Subcutaneous adipose tissue (tissue), 4 donors: ENCODE data around the gene DIPK1B. TPM values are rescaled to one million over a fixed set of nuclear protein-coding genes. Genes with fewer than 3 reads are reported as not detected.

Experiments
- CTCF ChIP-seq: fragments of 450-650 bp; IDR thresholded peaks from one replicate; pipeline ENCODE4 v1.5.1; 2016; ENCODE audit warnings: low read depth, mild to moderate bottlenecking, control low read depth, antibody characterized with exemption, moderate library complexity
- total RNA-seq, 4 donors: library from RNA; depleted of rRNA; stranded (reverse); fragments of >200 nt; gene quantifications; one replicate each; pipeline ENCODE4 v1.1.0, GENCODE V29; 2016

The DIPK1B gene
- total RNA-seq, 4 donors from 2014 or later: 1.9 to 7.9 (median 5.6) TPM

GRCh38 chr9:136685790-136686533 is 26.4 kb upstream of the DIPK1B start:
- no peak for TF ChIP-seq CTCF

GRCh38 chr9:136686534-136686793 is 25.9 kb upstream of the DIPK1B start:
- TF ChIP-seq CTCF: no peak

- TF ChIP-seq CTCF: no peak
These were observed 25.3 kb upstream of the DIPK1B start, which contains the start of gene AGPAT2 for GRCh38 chr9:136686794-136687711. AGPAT2 (minus strand) TSS chr9:136687457; CDS start chr9:136687357, 100 bp downstream.

GRCh38 chr9:136687721-136688223 is 24.6 kb upstream of the DIPK1B start:
- no peak for TF ChIP-seq CTCF

- no peak for TF ChIP-seq CTCF
These were observed 23.9 kb upstream of the DIPK1B start for GRCh38 chr9:136688274-136689107.

- no peak for TF ChIP-seq CTCF
These were observed 23.3 kb upstream of the DIPK1B start for GRCh38 chr9:136689108-136689460.
